T-cell (primary cell): ENCODE data around the gene PIERCE2. TPM values are rescaled to one million over a fixed set of nuclear protein-coding genes. Genes with fewer than 3 reads are reported as not detected.
"Not testable (repeated sequence)": the region's sequence is repeated elsewhere in the genome, so short reads cannot be mapped to it uniquely, and the experiment has no call there.

Experiments used
- ATAC-seq, 4 experiments: fragments of 200-7000 bp in 3 of 4; fragments of 150-1000 bp in 1 of 4; cut with Tn5 transposase; replicated peaks in 1 of 4; 1 replicate in 3 of 4; 2 replicates in 1 of 4; pipeline ENCODE4 v1.10.0; 2021; ENCODE audit warnings: moderate library complexity in 3 of 4, mild to moderate bottlenecking in 2 of 4, moderate number of reproducible peaks in 1 of 4
- CTCF ChIA-PET, 2 donors: fragments of 300-600 bp; sonication (Branson Sonifier 250); formaldehyde crosslinking; loops; one replicate each; lab custom pipeline; 2022; ENCODE audit warnings: antibody characterized with exemption in 2 of 2; lab: Charles Lee
- POLR2A ChIA-PET, 2 donors: fragments of 300-600 bp; sonication (Branson Sonifier 250); formaldehyde crosslinking; loops; one replicate each; lab custom pipeline; 2022; ENCODE audit warnings: antibody characterized with exemption in 2 of 2; lab: Charles Lee
- DNase-seq, 35 experiments: peaks; one replicate each; pipeline versions ENCODE4 v3.0.0 to v3.0.0-alpha.2; 2013 to 2023
- H3K27ac ChIP-seq: one replicate; pipeline ENCODE4 v1.5.1; 2013; ENCODE audit warnings: low read length
- H3K27me3 ChIP-seq, 2 experiments: replicated peaks in 1 of 2; 1 replicate in 1 of 2; 2 replicates in 1 of 2; pipeline versions ENCODE4 v1.6.1 to v1.7.0; 2013; ENCODE audit warnings: low read length in 1 of 2, mixed read lengths in 1 of 2; ENCODE audit not compliant: control insufficient read depth in 2 of 2, insufficient read depth in 2 of 2; ENCODE audit errors: extremely low read depth in 1 of 2
- H3K36me3 ChIP-seq, 2 donors: 1 replicate in 1 of 2; 2 replicates in 1 of 2; pipeline versions ENCODE4 v1.6.1 to v1.7.0; 2013; ENCODE audit warnings: low read length in 1 of 2; ENCODE audit not compliant: control insufficient read depth in 2 of 2, insufficient read depth in 1 of 2; ENCODE audit errors: extremely low read depth in 1 of 2
- H3K4me1 ChIP-seq, 2 experiments: 1 replicate in 1 of 2; 2 replicates in 1 of 2; pipeline versions ENCODE4 v1.6.1 to v1.7.0; 2013; ENCODE audit warnings: low read length in 2 of 2, mixed read lengths in 1 of 2; ENCODE audit not compliant: insufficient read depth in 2 of 2, control insufficient read depth in 1 of 2; ENCODE audit errors: extremely low read depth in 1 of 2
- H3K4me3 ChIP-seq, 2 donors: 1 replicate in 1 of 2; 2 replicates in 1 of 2; pipeline versions ENCODE4 v1.5.1 to v1.7.0; 2013; ENCODE audit warnings: mild to moderate bottlenecking in 2 of 2, low read length in 1 of 2, moderate library complexity in 1 of 2; ENCODE audit not compliant: control insufficient read depth in 1 of 2; ENCODE audit errors: extremely low read depth in 1 of 2
- H3K9me3 ChIP-seq: 2 replicates; pipeline ENCODE4 v1.7.0; 2013
- H3K27ac Mint-ChIP-seq, 2 donors: one replicate each; pipeline ENCODE4 v1.8.0; 2020 to 2021; ENCODE audit warnings: mild to moderate bottlenecking in 2 of 2, mixed read lengths in 2 of 2
- H3K27me3 Mint-ChIP-seq, 2 donors: one replicate each; pipeline ENCODE4 v1.8.0; 2021 to 2022; ENCODE audit warnings: mixed read lengths in 2 of 2
- H3K36me3 Mint-ChIP-seq: one replicate; pipeline ENCODE4 v1.8.0; 2021; ENCODE audit warnings: mixed read lengths
- H3K4me1 Mint-ChIP-seq, 3 donors: one replicate each; pipeline ENCODE4 v1.8.0; 2020 to 2022; ENCODE audit warnings: mixed read lengths in 3 of 3, mild to moderate bottlenecking in 1 of 3
- H3K4me3 Mint-ChIP-seq, 3 donors: one replicate each; pipeline ENCODE4 v1.8.0; 2020 to 2022; ENCODE audit warnings: mild to moderate bottlenecking in 3 of 3, mixed read lengths in 3 of 3, moderate library complexity in 3 of 3
- H3K9me3 Mint-ChIP-seq, 3 donors: one replicate each; pipeline ENCODE4 v1.8.0; 2020 to 2022; ENCODE audit warnings: mixed read lengths in 3 of 3
- WGBS: methylation state at CpG from one replicate; pipeline ENCODE4 v1.1.5; 2013; ENCODE audit warnings: missing lambda C conversion rate; ENCODE audit not compliant: insufficient coverage; 5-methylcytosine and 5-hydroxymethylcytosine counted together
- total RNA-seq, 35 experiments: library from RNA in 6 of 35; stranded (reverse) in 6 of 35; fragments of 120-200 nt in 1 of 35; gene quantifications; one replicate each; pipeline versions ENCODE4 v1.2.1 to v1.2.4 and lab custom pipeline; 2013 to 2026

Gene PIERCE2
- total RNA-seq, 5 donors from 2014 or later (not counting 1 experiment from before 2014, with no cell fraction given): not detected

GRCh38 chr15:55394694-55395093 lies 13.6 kb upstream of the PIERCE2 start:
- no peak overlapping the region for H3K4me3 ChIP-seq
- H3K36me3 Mint-ChIP-seq: peaks cover 36% of the 10 kb centered on the region
- H3K9me3 Mint-ChIP-seq: peaks cover 0 to 4% (median 0%) of the 10 kb centered on the region in 3 donors
- H3K4me1 Mint-ChIP-seq: peaks cover 30 to 38% (median 33%) of the 10 kb centered on the region in 3 donors
- no peaks in the 10 kb centered on the region for H3K4me1 ChIP-seq
- H3K36me3 ChIP-seq: peaks cover 2 to 5% of the 10 kb centered on the region in 2 donors
- no peak overlapping the region for H3K27ac ChIP-seq
- WGBS: no CpG with 5 or more reads among the region's 1 CpG
- ATAC-seq (no peak), DNase-seq (no peak)
- POLR2A ChIA-PET: no interaction called here
- no peak overlapping the region for H3K27ac Mint-ChIP-seq
- H3K4me3 Mint-ChIP-seq: no peak overlapping the region
- CTCF ChIA-PET: interaction anchor here in 1 of 2 donors (1.2 kb wide), 1 partner anchor 20 kb away, joined by 3 read pairs; no protein-coding TSS in a partner anchor
- no peaks in the 10 kb centered on the region for H3K27me3 Mint-ChIP-seq
- H3K27me3 ChIP-seq: no peaks in the 10 kb centered on the region
- H3K9me3 ChIP-seq: no peaks in the 10 kb centered on the region

GRCh38 chr15:55398243-55398642 lies 10.1 kb upstream of the PIERCE2 start:
- Mint-ChIP-seq H3K27me3 (no peaks in the 10 kb centered on the region), H3K4me3 (no peak overlapping the region), H3K9me3 (peaks cover 0 to 4% (median 0%) of the 10 kb centered on the region in 3 donors), H3K36me3 (peaks cover 40% of the 10 kb centered on the region), H3K27ac (no peak overlapping the region), H3K4me1 (peaks cover 49 to 58% (median 57%) of the 10 kb centered on the region in 3 donors)
- no peaks in the 10 kb centered on the region for H3K4me1 ChIP-seq
- CTCF ChIA-PET: interaction anchor here in 1 of 2 donors (0.7 kb wide), 1 partner anchor 660 kb away, joined by 3 read pairs; no protein-coding TSS in a partner anchor
- H3K27me3 ChIP-seq: no peaks in the 10 kb centered on the region
- no peak overlapping the region for H3K4me3 ChIP-seq
- H3K9me3 ChIP-seq: no peaks in the 10 kb centered on the region
- POLR2A ChIA-PET: no interaction called here
- ATAC-seq (no peak), DNase-seq (no peak)
- H3K36me3 ChIP-seq: peaks cover 2 to 5% of the 10 kb centered on the region in 2 donors
- 100% methylated on average over 3 of the region's 5 CpGs for WGBS
- H3K27ac ChIP-seq: no peak overlapping the region

- POLR2A ChIA-PET, DNase-seq, CTCF ChIA-PET, H3K27ac Mint-ChIP-seq, H3K9me3 ChIP-seq, H3K36me3 ChIP-seq, H3K4me3 Mint-ChIP-seq, H3K9me3 Mint-ChIP-seq, ATAC-seq, H3K27ac ChIP-seq, H3K4me3 ChIP-seq, H3K4me1 ChIP-seq, H3K27me3 Mint-ChIP-seq, H3K27me3 ChIP-seq: not testable (repeated sequence)
- WGBS: no CpG with 5 or more reads among the region's 8 CpGs
- Mint-ChIP-seq H3K36me3 (peaks cover 34% of the 10 kb centered on the region), H3K4me1 (peaks cover 58 to 71% (median 64%) of the 10 kb centered on the region in 3 donors)
Observed at GRCh38 chr15:55400050-55400449, 8.2 kb upstream of the PIERCE2 start.

- CTCF ChIA-PET: interaction anchor here in 1 of 2 donors (0.6 to 1.2 kb wide), 2 partner anchors 10 to 18 kb away, joined by 3 to 9 read pairs; no protein-coding TSS in a partner anchor
- WGBS: 80% methylated on average over 1 of the region's 1 CpG
- peaks cover 5 to 17% of the 10 kb centered on the region in 2 experiments for H3K4me1 ChIP-seq
- peaks cover 0 to 5% of the 10 kb centered on the region in 2 donors for H3K36me3 ChIP-seq
- Mint-ChIP-seq H3K4me3 (no peak overlapping the region), H3K27ac (no peak overlapping the region), H3K36me3 (peaks cover 22% of the 10 kb centered on the region), H3K9me3 (no peaks in the 10 kb centered on the region), H3K27me3 (no peaks in the 10 kb centered on the region), H3K4me1 (peaks cover 53 to 59% (median 58%) of the 10 kb centered on the region in 3 donors)
- H3K27ac ChIP-seq: no peak overlapping the region
- no peak for ATAC-seq
- no peaks in the 10 kb centered on the region for H3K9me3 ChIP-seq
- POLR2A ChIA-PET: no interaction called here
- no peaks in the 10 kb centered on the region for H3K27me3 ChIP-seq
- no peak for DNase-seq
- H3K4me3 ChIP-seq: no peak overlapping the region
Observed at GRCh38 chr15:55401786-55402246, 6.5 kb upstream of the PIERCE2 start.

- Mint-ChIP-seq H3K27me3 (no peaks in the 10 kb centered on the region), H3K9me3 (no peaks in the 10 kb centered on the region), H3K4me1 (peaks cover 59 to 67% (median 59%) of the 10 kb centered on the region in 3 donors), H3K27ac (peak overlapping the region in 1 of 2 donors; percentile 30), H3K36me3 (peaks cover 16% of the 10 kb centered on the region), H3K4me3 (no peak overlapping the region)
- ChIA-PET CTCF (interaction anchor here in 1 of 2 donors (0.5 to 1.5 kb wide), 4 partner anchors 33 to 126 kb away, joined by 3 to 5 read pairs (median 4); no protein-coding TSS in a partner anchor), POLR2A (no interaction called here)
- H3K4me1 ChIP-seq: peaks cover 5 to 22% of the 10 kb centered on the region in 2 experiments
- no peak overlapping the region for H3K27ac ChIP-seq
- ATAC-seq (no peak), DNase-seq (no peak)
- no peak overlapping the region for H3K4me3 ChIP-seq
- no peaks in the 10 kb centered on the region for H3K9me3 ChIP-seq
- no peaks in the 10 kb centered on the region for H3K27me3 ChIP-seq
- H3K36me3 ChIP-seq: no peaks in the 10 kb centered on the region
Observed at GRCh38 chr15:55402707-55403106, 5.6 kb upstream of the PIERCE2 start.

- no peak overlapping the region for H3K4me3 Mint-ChIP-seq
- Histone ChIP-seq H3K4me3 (no peak overlapping the region), H3K4me1 (peaks cover 5 to 23% of the 10 kb centered on the region in 2 experiments), H3K9me3 (no peaks in the 10 kb centered on the region), H3K27ac (no peak overlapping the region), H3K27me3 (no peaks in the 10 kb centered on the region), H3K36me3 (no peaks in the 10 kb centered on the region)
- H3K9me3 Mint-ChIP-seq: no peaks in the 10 kb centered on the region
- POLR2A ChIA-PET: no interaction called here
- CTCF ChIA-PET: interaction anchor here in 1 of 2 donors (1.5 kb wide), 1 partner anchor 32 kb away, joined by 3 read pairs; no protein-coding TSS in a partner anchor
- ATAC-seq: no peak
- peaks cover 9% of the 10 kb centered on the region for H3K36me3 Mint-ChIP-seq
- H3K27ac Mint-ChIP-seq: peak overlapping the region; percentile 1 to 28
- peaks cover 55 to 64% (median 62%) of the 10 kb centered on the region in 3 donors for H3K4me1 Mint-ChIP-seq
- no peak for DNase-seq
- H3K27me3 Mint-ChIP-seq: no peaks in the 10 kb centered on the region
Observed at GRCh38 chr15:55403531-55403930, 4.8 kb upstream of the PIERCE2 start.
